ENCODE data around the gene FAM187B. TPM values are rescaled to one million over a fixed set of nuclear protein-coding genes. Genes with fewer than 3 reads are reported as not detected.

Gene FAM187B
- total RNA-seq, 1 donor from 2014 or later: not detected

DNA sequence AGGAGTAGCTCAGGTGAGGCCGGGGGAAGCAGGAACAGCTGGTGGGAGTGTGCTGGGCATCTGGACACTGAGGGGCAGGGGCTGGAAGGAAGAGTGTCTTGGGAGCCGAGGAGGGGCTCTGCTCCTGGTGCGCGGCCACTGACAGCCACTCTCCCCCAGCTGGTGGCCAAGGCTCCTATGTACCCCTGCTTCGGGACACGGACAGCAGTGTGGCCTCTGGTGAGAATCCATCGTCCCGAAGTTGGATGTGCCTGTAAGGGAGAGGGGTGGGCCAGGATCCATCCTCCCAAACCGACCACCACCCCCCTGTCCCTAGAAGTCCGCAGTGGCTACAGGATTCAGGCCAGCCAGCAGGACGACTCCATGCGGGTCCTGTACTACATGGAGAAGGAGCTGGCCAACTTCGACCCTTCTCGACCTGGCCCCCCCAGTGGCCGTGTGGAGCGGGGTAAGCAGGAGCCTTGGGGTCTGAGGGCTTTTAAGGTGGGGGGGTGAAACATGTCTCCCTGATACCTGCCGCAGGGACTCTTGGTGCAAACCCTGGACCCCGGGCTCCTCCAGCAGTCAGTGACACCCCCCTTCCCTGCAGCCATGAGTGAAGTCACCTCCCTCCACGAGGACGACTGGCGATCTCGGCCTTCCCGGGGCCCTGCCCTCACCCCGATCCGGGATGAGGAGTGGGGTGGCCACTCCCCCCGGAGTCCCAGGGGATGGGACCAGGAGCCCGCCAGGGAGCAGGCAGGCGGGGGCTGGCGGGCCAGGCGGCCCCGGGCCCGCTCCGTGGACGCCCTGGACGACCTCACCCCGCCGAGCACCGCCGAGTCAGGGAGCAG, 38.2 kb upstream of the FAM187B start:
- H3K27me3 ChIP-seq: no peaks in the 10 kb centered on the region
- H3K4me1 ChIP-seq: no peaks in the 10 kb centered on the region
- TF ChIP-seq EZH2phosphoT487 (IDR thresholded peaks at IDR 0.05): no peak
- no peak for TF ChIP-seq EZH2 (IDR thresholded peaks at IDR 0.05)
- TF ChIP-seq, protein P1, sequence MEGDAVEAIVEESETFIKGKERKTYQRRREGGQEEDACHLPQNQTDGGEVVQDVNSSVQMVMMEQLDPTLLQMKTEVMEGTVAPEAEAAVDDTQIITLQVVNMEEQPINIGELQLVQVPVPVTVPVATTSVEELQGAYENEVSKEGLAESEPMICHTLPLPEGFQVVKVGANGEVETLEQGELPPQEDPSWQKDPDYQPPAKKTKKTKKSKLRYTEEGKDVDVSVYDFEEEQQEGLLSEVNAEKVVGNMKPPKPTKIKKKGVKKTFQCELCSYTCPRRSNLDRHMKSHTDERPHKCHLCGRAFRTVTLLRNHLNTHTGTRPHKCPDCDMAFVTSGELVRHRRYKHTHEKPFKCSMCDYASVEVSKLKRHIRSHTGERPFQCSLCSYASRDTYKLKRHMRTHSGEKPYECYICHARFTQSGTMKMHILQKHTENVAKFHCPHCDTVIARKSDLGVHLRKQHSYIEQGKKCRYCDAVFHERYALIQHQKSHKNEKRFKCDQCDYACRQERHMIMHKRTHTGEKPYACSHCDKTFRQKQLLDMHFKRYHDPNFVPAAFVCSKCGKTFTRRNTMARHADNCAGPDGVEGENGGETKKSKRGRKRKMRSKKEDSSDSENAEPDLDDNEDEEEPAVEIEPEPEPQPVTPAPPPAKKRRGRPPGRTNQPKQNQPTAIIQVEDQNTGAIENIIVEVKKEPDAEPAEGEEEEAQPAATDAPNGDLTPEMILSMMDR (IDR thresholded peaks at IDR 0.05): no peak
- peak overlapping the region; percentile 70 for H3K4me3 ChIP-seq
- peak overlapping the region; percentile 94 for H3K4me3 Mint-ChIP-seq
- H3K9me3 ChIP-seq (ENCODE audit: low read depth): no peaks in the 10 kb centered on the region
- peaks cover 12% of the 10 kb centered on the region for H3K4me1 Mint-ChIP-seq
- no peak overlapping the region for H3K9ac ChIP-seq
- peaks cover 37% of the 10 kb centered on the region for H4K20me1 ChIP-seq (ENCODE audit: low read depth)
- H3K27ac ChIP-seq: no peak overlapping the region
- H3K36me3 ChIP-seq: peaks cover 5% of the 10 kb centered on the region
- peaks cover 16% of the 10 kb centered on the region for H3K36me3 Mint-ChIP-seq
- H3K9me3 Mint-ChIP-seq: no peaks in the 10 kb centered on the region
- no peak overlapping the region for H2AFZ ChIP-seq (replicated peaks)
- no peaks in the 10 kb centered on the region for H3K27me3 Mint-ChIP-seq (ENCODE audit: insufficient read depth, low read depth)
- H3K79me2 ChIP-seq (ENCODE audit: low read depth): peaks cover 29% of the 10 kb centered on the region
- H3K4me2 ChIP-seq: peak overlapping the region; percentile 90
- no peak overlapping the region for H3K27ac Mint-ChIP-seq
- H3F3A ChIP-seq (ENCODE audit: low read depth): peaks cover 46% of the 10 kb centered on the region
- DNase-seq (ENCODE audit: low spot score): no peak

DNA sequence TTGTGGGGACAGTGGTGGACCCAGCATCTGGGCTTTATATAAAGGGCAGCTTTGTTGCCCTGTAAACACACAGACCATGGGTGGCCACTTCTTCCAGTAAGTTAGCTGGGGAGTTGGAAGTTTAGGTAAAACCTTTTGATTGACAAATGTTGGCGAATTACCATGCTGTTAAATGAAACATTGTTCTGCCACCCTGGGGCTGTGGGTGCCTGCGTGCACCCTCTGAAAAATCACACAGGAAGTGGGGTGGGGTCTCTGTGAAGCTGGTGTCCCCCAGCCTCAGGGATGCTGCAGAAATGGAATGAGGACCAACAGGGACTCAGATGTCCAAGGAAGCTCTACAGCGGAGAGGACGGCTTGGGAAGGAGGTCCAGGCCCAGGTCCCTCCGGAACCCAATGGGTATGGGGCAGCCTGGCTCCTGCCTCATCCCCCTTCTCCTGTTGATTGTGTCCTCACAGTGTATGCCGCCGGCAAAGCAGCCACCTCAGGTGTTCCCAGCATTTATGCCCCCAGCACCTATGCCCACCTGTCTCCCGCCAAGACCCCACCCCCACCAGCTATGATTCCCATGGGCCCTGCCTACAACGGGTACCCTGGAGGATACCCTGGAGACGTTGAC, 37.5 kb upstream of the FAM187B start:
- TF ChIP-seq EZH2phosphoT487 (IDR thresholded peaks at IDR 0.05) (no peak), EZH2 (IDR thresholded peaks at IDR 0.05) (no peak)
- Histone ChIP-seq H3K79me2 (ENCODE audit: low read depth) (peaks cover 23% of the 10 kb centered on the region), H3K4me2 (no peak overlapping the region), H3K4me3 (no peak overlapping the region), H3K4me1 (no peaks in the 10 kb centered on the region), H3F3A (ENCODE audit: low read depth) (peaks cover 46% of the 10 kb centered on the region), H3K36me3 (peaks cover 5% of the 10 kb centered on the region), H3K9me3 (ENCODE audit: low read depth) (no peaks in the 10 kb centered on the region), H2AFZ (replicated peaks) (no peak overlapping the region), H3K27ac (no peak overlapping the region), H3K27me3 (no peaks in the 10 kb centered on the region), H3K9ac (no peak overlapping the region), H4K20me1 (ENCODE audit: low read depth) (peaks cover 42% of the 10 kb centered on the region)
- no peak for DNase-seq (ENCODE audit: low spot score)
- Mint-ChIP-seq H3K27me3 (ENCODE audit: insufficient read depth, low read depth) (no peaks in the 10 kb centered on the region), H3K4me3 (peak overlapping the region; percentile 83), H3K27ac (peak overlapping the region; percentile 9), H3K9me3 (no peaks in the 10 kb centered on the region), H3K4me1 (peaks cover 12% of the 10 kb centered on the region), H3K36me3 (peaks cover 15% of the 10 kb centered on the region)

DNA sequence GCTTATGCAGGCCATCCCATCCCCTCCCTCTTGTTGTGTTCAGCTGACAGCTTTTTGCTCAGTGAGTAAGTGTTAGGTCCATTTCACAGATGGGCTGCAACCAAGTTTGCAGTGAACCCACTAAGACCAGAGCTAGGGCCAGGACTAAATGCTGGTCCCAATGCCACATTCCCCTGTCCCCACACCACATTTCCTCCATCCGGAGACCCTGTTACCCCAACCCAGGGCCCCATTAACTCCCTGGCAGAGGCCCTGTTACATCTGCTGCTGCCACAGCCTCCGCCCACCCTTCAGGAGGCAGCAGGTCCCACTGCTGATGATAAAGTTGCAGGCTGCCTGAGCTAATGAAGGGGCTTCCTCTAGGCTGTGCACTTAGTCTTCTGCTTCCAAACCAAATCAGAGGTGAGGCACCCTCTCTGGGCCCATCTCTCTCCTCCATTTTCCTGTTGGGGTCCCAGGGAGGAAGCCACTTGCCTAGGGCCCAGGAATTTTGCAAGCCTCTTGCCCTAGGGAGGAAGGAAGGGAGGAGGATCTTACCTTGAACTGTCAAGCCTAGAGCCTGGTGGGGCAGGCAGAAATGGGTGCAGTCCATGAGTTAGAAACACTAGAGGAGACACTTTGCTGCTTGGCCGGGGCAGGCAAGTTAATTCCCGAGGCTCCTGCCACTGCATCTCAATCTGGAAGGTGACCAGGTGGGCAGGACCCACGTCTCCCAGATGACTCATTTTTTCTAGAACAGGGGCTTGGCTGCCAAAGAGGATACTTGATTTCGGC, 36.8 kb upstream of the FAM187B start:
- H4K20me1 ChIP-seq (ENCODE audit: low read depth): peaks cover 41% of the 10 kb centered on the region
- no peaks in the 10 kb centered on the region for H3K27me3 Mint-ChIP-seq (ENCODE audit: insufficient read depth, low read depth)
- no peaks in the 10 kb centered on the region for H3K36me3 ChIP-seq
- H2AFZ ChIP-seq (replicated peaks): no peak overlapping the region
- H3K27me3 ChIP-seq: no peaks in the 10 kb centered on the region
- DNase-seq (ENCODE audit: low spot score): no peak
- H3K27ac Mint-ChIP-seq: peak overlapping the region; percentile 9
- no peak overlapping the region for H3K9ac ChIP-seq
- no peaks in the 10 kb centered on the region for H3K9me3 ChIP-seq (ENCODE audit: low read depth)
- H3F3A ChIP-seq (ENCODE audit: low read depth): peaks cover 46% of the 10 kb centered on the region
- no peak overlapping the region for H3K27ac ChIP-seq
- H3K36me3 Mint-ChIP-seq: peaks cover 13% of the 10 kb centered on the region
- no peak for TF ChIP-seq EZH2 (IDR thresholded peaks at IDR 0.05)
- TF ChIP-seq EZH2phosphoT487 (IDR thresholded peaks at IDR 0.05): no peak
- TF ChIP-seq, protein P1 (IDR thresholded peaks at IDR 0.05): no peak
- H3K79me2 ChIP-seq (ENCODE audit: low read depth): peaks cover 16% of the 10 kb centered on the region
- no peak overlapping the region for H3K4me3 ChIP-seq
- no peaks in the 10 kb centered on the region for H3K9me3 Mint-ChIP-seq
- peaks cover 9% of the 10 kb centered on the region for H3K4me1 Mint-ChIP-seq
- H3K4me2 ChIP-seq: no peak overlapping the region
- no peaks in the 10 kb centered on the region for H3K4me1 ChIP-seq
- peak overlapping the region; percentile 83 for H3K4me3 Mint-ChIP-seq

Data from neural progenitor cell (in vitro differentiated cells).